ENCODE measurements around the gene DNPEP.

DNPEP gene

DNA sequence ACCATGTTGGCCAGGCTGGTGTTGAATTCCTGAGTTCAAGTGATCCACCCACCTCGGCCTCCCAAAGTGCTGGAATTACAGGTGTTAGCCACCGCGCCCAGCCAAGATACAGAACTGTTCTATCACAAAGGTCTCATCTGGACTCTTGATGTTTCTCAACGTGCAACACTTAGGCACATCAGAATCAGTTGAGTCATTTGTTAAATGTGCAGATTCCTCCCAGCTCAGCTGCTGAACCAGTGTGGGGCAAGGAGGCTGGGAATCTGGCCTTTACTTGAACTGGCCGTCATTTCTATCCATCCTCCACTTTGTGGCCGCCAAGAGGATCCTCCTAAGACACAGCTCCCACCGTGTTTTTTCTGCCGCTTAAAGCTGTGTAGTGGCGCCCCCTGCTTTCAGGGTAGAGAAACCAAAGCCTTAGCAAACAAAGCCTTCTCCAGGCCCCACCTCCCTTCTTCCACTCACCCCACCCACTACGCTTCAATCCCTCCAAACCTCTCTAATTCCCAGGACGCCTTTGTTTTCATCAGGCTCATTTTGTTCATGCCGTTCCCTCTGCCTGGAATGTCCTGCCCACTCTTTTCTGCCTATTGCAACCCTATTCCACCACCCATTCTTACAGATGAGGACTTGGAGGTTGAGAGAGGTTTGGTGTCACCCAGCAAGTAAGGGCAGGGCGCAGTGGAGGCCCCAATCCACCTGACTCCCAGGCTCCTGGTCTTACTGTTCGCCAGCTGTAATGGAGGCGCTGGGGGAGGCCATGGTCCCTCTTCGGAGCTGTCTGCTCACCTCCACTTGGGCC is 46.2 kb upstream of the DNPEP start:
- no peak for DNase-seq (ENCODE audit: low read depth)
- no peak overlapping the region for H3K4me3 ChIP-seq (ENCODE audit: low read depth, low read length)

GRCh38 chr2:219430633-219431615 is 43.2 kb upstream of the DNPEP start:
- TF ChIP-seq, protein P1, sequence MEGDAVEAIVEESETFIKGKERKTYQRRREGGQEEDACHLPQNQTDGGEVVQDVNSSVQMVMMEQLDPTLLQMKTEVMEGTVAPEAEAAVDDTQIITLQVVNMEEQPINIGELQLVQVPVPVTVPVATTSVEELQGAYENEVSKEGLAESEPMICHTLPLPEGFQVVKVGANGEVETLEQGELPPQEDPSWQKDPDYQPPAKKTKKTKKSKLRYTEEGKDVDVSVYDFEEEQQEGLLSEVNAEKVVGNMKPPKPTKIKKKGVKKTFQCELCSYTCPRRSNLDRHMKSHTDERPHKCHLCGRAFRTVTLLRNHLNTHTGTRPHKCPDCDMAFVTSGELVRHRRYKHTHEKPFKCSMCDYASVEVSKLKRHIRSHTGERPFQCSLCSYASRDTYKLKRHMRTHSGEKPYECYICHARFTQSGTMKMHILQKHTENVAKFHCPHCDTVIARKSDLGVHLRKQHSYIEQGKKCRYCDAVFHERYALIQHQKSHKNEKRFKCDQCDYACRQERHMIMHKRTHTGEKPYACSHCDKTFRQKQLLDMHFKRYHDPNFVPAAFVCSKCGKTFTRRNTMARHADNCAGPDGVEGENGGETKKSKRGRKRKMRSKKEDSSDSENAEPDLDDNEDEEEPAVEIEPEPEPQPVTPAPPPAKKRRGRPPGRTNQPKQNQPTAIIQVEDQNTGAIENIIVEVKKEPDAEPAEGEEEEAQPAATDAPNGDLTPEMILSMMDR (IDR thresholded peaks at IDR 0.05; ENCODE audit: control insufficient read depth, extremely low read depth, insufficient read depth) = peak; percentile 18; the same call in 1 of the 2 replicates
- H3K4me3 ChIP-seq (ENCODE audit: low read depth, low read length) = no peak overlapping the region
- no peak for DNase-seq (ENCODE audit: low read depth)

More for the DNA sequence above, 46.2 kb upstream of the DNPEP start:
- TF ChIP-seq, protein P1 (IDR thresholded peaks at IDR 0.05; ENCODE audit: control insufficient read depth, extremely low read depth, insufficient read depth) = 0 out of 2 replicates have a peak, but pooled peaks have one; percentile 11

DNA sequence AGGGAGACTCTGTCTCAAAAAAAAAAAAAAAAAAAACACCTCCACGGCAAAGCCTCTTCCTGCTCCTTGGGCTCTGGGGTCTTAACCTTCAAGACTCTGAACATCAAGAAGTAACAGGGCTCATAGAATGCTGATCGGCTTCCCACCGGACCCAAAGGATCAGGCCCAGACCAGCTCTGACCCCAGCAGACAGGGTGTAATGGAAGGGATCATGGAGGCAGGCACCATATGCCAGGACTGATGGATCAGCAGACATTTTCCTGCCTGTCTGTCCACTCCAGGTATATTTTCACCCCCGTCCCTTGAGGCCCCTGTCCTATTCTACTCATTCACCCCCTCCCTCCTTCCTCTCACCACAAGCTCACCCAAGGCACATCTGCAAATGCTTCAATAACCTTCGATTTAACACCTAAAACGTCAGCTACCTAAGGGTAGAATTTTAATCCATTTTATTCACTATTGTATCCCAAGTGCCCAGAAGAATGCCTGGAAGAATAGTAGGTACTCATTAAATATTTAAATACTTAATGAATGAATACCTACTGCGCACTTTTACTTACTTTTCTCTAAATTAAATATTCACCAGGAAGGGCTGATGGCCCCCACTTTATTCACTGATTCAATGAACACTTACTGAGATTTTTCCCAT is 42.4 kb upstream of the DNPEP start:
- H3K4me3 ChIP-seq (ENCODE audit: low read depth, low read length) = no peak overlapping the region
- no peak for DNase-seq (ENCODE audit: low read depth)
- TF ChIP-seq, protein P1 (IDR thresholded peaks at IDR 0.05; ENCODE audit: control insufficient read depth, extremely low read depth, insufficient read depth) = no peak

GRCh38 chr2:219428469-219428868 is 40.8 kb upstream of the DNPEP start:
- TF ChIP-seq, protein P1 (IDR thresholded peaks at IDR 0.05; ENCODE audit: control insufficient read depth, extremely low read depth, insufficient read depth) = no peak

DNA sequence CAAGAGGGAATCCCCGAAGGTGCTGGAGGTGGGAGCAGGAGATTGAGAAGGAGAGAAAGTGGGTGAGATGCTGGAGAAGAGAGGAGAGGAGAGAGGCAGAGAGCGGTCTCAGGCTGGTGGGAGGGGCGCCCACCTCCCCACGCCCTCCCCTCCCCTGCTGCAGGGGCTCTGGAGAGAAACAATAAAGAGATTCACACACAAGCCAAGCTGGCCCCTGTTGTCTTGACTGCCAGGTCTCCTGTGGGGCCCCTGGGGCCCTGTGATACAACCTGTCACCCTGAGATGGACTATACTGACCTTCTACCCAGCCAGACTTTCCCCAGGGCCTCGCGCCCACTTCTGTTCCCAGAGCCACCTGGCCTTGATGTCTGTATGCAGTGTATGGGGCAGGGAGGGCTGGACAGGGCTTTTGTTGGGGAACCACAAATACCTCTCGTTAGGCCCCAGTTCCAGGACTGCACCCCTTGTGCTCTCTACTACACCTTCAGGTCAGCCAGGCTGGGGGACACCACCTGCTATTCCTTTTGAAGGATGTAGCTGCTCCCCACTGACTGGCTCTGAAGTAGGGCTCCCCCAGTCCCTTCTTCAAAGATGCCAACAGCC is 38.9 kb upstream of the DNPEP start:
- no peak for DNase-seq (ENCODE audit: low read depth)
- TF ChIP-seq, protein P1 (IDR thresholded peaks at IDR 0.05; ENCODE audit: control insufficient read depth, extremely low read depth, insufficient read depth) = no peak

More at GRCh38 chr2:219428469-219428868, 40.8 kb upstream of the DNPEP start:
- H3K4me3 ChIP-seq (ENCODE audit: low read depth, low read length) = no peak overlapping the region
- DNase-seq (ENCODE audit: low read depth) = no peak

DNA sequence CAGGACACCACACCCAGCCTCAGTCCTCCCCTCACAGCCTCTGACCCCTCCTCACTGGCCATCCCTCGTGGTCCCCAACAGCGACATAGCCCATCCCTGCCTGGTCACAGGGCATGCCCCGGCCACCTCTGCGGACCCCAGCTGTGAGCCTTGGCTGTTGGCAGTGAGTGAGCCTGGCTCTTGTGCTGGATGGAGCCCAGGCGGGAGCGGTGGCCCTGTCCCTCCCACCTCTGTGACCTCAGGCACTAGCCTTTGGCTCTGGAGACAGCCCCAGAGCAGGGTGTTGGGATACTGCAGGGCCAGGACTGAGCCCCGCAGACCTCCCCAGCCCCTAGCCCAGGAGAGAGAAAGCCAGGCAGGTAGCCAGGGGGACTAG is 38.3 kb upstream of the DNPEP start:
- TF ChIP-seq, protein P1 (IDR thresholded peaks at IDR 0.05; ENCODE audit: control insufficient read depth, extremely low read depth, insufficient read depth) = no peak
- no peak overlapping the region for H3K4me3 ChIP-seq (ENCODE audit: low read depth, low read length)
- no peak for DNase-seq (ENCODE audit: low read depth)

More for the DNA sequence above, 38.9 kb upstream of the DNPEP start:
- H3K4me3 ChIP-seq (ENCODE audit: low read depth, low read length) = no peak overlapping the region

All from LNCaP clone FGC (cell line).